Measurements from ENCODE around the gene PLEKHB1.

- peak; percentile 93 to 96 for TF ChIP-seq CTCF (IDR thresholded peaks at IDR 0.05)
- peak in 1 of 3 donors; percentile 53 for TF ChIP-seq POLR2AphosphoS5 (IDR thresholded peaks at IDR 0.05)
- TF ChIP-seq POLR2A (IDR thresholded peaks at IDR 0.05): no peak
These were observed 14.8 kb downstream of the PLEKHB1 start for GRCh38 chr11:73661035-73661628.
